HEK293 (cell line): Measurements from ENCODE around the gene DENND1A.

Experiments
- CTCF ChIP-seq: fragments of 450-650 bp; formaldehyde crosslinking; IDR thresholded peaks from 2 replicates; pipeline ENCODE4 v1.5.1; 2016; ENCODE audit warnings: missing biosample characterization, missing genetic modification characterization
- HOXC10 ChIP-seq: sonication (generic); formaldehyde crosslinking; IDR thresholded peaks from 2 replicates; pipeline ENCODE4 v1.8.1; 2023; ENCODE audit warnings: mild to moderate bottlenecking, missing genetic modification reagents
- PBX3 ChIP-seq: sonication (generic); formaldehyde crosslinking; IDR thresholded peaks from 2 replicates; pipeline ENCODE4 v1.8.1; 2022; ENCODE audit warnings: mild to moderate bottlenecking, moderate library complexity, missing genetic modification reagents
- ZNF184 ChIP-seq: fragments of 450-650 bp; IDR thresholded peaks from 2 replicates; pipeline ENCODE4 v1.5.1; 2018; ENCODE audit warnings: missing biosample characterization, mild to moderate bottlenecking, missing genetic modification characterization

- TF ChIP-seq CTCF, result no peak
- TF ChIP-seq HOXC10 (CRISPR knock-in tag), result no peak
- TF ChIP-seq ZNF184 (tag by site-specific recombination), result no peak
- TF ChIP-seq PBX3 (CRISPR knock-in tag), result no peak
These were observed 498.3 kb downstream of the DENND1A start for GRCh38 chr9:123431581-123431980.
